OCI-LY7 (cell line): ENCODE data around the gene ACVR1C. TPM values are rescaled to one million over a fixed set of nuclear protein-coding genes. Genes with fewer than 3 reads are reported as not detected.

ENCODE experiments used
- BruUV-seq: library from RNA; stranded (reverse); fragments of 400-500 nt; replicated peaks from 2 replicates; lab custom pipeline; 2021; lab: Mats Ljungman, UMichigan
- CTCF ChIA-PET: fragments of 300-600 bp; sonication (Branson Sonifier 250); formaldehyde crosslinking; loops from one replicate; lab custom pipeline; 2022; ENCODE audit warnings: antibody characterized with exemption; ENCODE audit not compliant: unreplicated experiment; lab: Charles Lee
- POLR2A ChIA-PET: fragments of 300-600 bp; sonication (Branson Sonifier 250); formaldehyde crosslinking; loops from one replicate; lab custom pipeline; 2022; ENCODE audit warnings: antibody characterized with exemption; lab: Charles Lee
- DNase-seq: peaks from one replicate; pipeline ENCODE4 v3.0.0-alpha.2; 2015; ENCODE audit warnings: low spot score
- H2AFZ ChIP-seq: fragments of 200-600 bp; sonication (generic), shearing (Covaris generic); 2 replicates; pipeline ENCODE4 v1.6.1; 2014; ENCODE audit warnings: mild to moderate bottlenecking, antibody characterized with exemption, low read length, moderate library complexity
- H3K27ac ChIP-seq: fragments of 200-600 bp; sonication (generic); 2 replicates; pipeline ENCODE4 v1.5.1; 2014; ENCODE audit warnings: mixed run types, low read depth, mild to moderate bottlenecking, moderate library complexity, low read length, inconsistent platforms; ENCODE audit not compliant: poor library complexity, severe bottlenecking
- H3K36me3 ChIP-seq: fragments of 200-600 bp; sonication (generic); 2 replicates; pipeline ENCODE4 v1.6.1; 2014; ENCODE audit warnings: mild to moderate bottlenecking, antibody characterized with exemption, low read length, moderate library complexity, mixed read lengths; ENCODE audit not compliant: insufficient read depth
- H3K4me1 ChIP-seq: fragments of 200-600 bp; sonication (generic); 2 replicates; pipeline ENCODE4 v1.5.1; 2014; ENCODE audit warnings: mild to moderate bottlenecking, low read length; ENCODE audit not compliant: insufficient read depth, poor library complexity, severe bottlenecking
- H3K4me2 ChIP-seq: fragments of 200-600 bp; sonication (generic); 2 replicates; pipeline ENCODE4 v1.6.1; 2014; ENCODE audit warnings: mild to moderate bottlenecking, low read length
- H3K4me3 ChIP-seq: fragments of 200-600 bp; sonication (generic); 2 replicates; pipeline ENCODE4 v1.5.1; 2014; ENCODE audit warnings: mild to moderate bottlenecking, low read depth, low read length; ENCODE audit not compliant: poor library complexity, severe bottlenecking
- H3K79me2 ChIP-seq: fragments of 200-600 bp; sonication (generic); 2 replicates; pipeline ENCODE4 v1.6.1; 2016; ENCODE audit warnings: low read depth, mild to moderate bottlenecking, low read length, moderate library complexity, mixed read lengths; ENCODE audit not compliant: insufficient read depth
- H3K9me2 ChIP-seq: fragments of 200-600 bp; sonication (generic); 2 replicates; pipeline ENCODE4 v1.6.1; 2016; ENCODE audit warnings: mild to moderate bottlenecking, low read length, mixed read lengths; ENCODE audit not compliant: insufficient read depth
- H3K9me3 ChIP-seq: fragments of 200-600 bp; sonication (generic); 2 replicates; pipeline ENCODE4 v1.6.1; 2014; ENCODE audit warnings: mild to moderate bottlenecking, mixed run types, low read length, mixed read lengths
- H4K20me1 ChIP-seq: fragments of 200-600 bp; sonication (generic); 2 replicates; pipeline ENCODE4 v1.6.1; 2014; ENCODE audit warnings: mild to moderate bottlenecking, antibody characterized with exemption, low read length, moderate library complexity, mixed read lengths; ENCODE audit not compliant: insufficient read depth
- EZH2phosphoT487 ChIP-seq: fragments of 200-600 bp; sonication (generic); IDR thresholded peaks from 2 replicates; pipeline ENCODE4 v1.6.1; 2018; ENCODE audit warnings: low read depth, borderline replicate concordance, mild to moderate bottlenecking, mixed run types, antibody characterized with exemption, low read length, moderate library complexity, mixed read lengths
- intact Hi-C: fragments of 100-400 bp; cut with micrococcal nuclease; formaldehyde crosslinking; loops from one replicate; pipeline ENCODE4 v1.10.0; 2022; ENCODE audit not compliant: unreplicated experiment
- total RNA-seq, 2 experiments: library from RNA; depleted of rRNA in 1 of 2; stranded (reverse); fragments of >200 nt in 1 of 2; shearing (Covaris generic) in 1 of 2; gene quantifications; 2 replicates each; pipeline ENCODE4 v1.2.3, GENCODE V29; 2014 to 2022
- TF ChIP-seq, protein P1 (sequence below): fragments of 200-600 bp; sonication (generic); conservative IDR thresholded peaks from 2 replicates; pipeline ENCODE4 v1.5.1; 2014; ENCODE audit warnings: mild to moderate bottlenecking, antibody characterized with exemption, low read length, moderate library complexity, mixed read lengths

The ACVR1C gene
- total RNA-seq, 2 experiments from 2014 or later: 0.03 TPM; not detected in 1

- Histone ChIP-seq H3K36me3 (no peaks in the 10 kb centered on the region), H3K9me2 (no peaks in the 10 kb centered on the region), H3K4me3 (no peak overlapping the region), H4K20me1 (no peaks in the 10 kb centered on the region), H3K9me3 (no peaks in the 10 kb centered on the region), H3K79me2 (no peaks in the 10 kb centered on the region), H2AFZ (no peak overlapping the region), H3K27ac (no peak overlapping the region), H3K4me1 (peaks cover 4% of the 10 kb centered on the region), H3K4me2 (no peak overlapping the region)
- no TSS peak for BruUV-seq
- ChIA-PET CTCF (no interaction called here), POLR2A (interaction anchor here (0.6 kb wide), 1 partner anchor 280 kb away, joined by 3 read pairs; no protein-coding TSS in a partner anchor)
- TF ChIP-seq, protein P1, sequence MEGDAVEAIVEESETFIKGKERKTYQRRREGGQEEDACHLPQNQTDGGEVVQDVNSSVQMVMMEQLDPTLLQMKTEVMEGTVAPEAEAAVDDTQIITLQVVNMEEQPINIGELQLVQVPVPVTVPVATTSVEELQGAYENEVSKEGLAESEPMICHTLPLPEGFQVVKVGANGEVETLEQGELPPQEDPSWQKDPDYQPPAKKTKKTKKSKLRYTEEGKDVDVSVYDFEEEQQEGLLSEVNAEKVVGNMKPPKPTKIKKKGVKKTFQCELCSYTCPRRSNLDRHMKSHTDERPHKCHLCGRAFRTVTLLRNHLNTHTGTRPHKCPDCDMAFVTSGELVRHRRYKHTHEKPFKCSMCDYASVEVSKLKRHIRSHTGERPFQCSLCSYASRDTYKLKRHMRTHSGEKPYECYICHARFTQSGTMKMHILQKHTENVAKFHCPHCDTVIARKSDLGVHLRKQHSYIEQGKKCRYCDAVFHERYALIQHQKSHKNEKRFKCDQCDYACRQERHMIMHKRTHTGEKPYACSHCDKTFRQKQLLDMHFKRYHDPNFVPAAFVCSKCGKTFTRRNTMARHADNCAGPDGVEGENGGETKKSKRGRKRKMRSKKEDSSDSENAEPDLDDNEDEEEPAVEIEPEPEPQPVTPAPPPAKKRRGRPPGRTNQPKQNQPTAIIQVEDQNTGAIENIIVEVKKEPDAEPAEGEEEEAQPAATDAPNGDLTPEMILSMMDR: no peak
- no peak for TF ChIP-seq EZH2phosphoT487
- intact Hi-C loops: loop anchor here (5.0 to 10.0 kb wide), 4 partner anchors 102 to 385 kb away; partner anchors contain the start of genes ACVR1 and ERMN
- DNase-seq: no peak
These were observed 138.7 kb downstream of the ACVR1C start for GRCh38 chr2:157489983-157490382.

- Histone ChIP-seq H2AFZ (peak overlapping the region; percentile 34; the same call in 1 of the 2 replicates), H3K4me3 (no peak overlapping the region), H3K79me2 (no peaks in the 10 kb centered on the region), H3K4me1 (peaks cover 4% of the 10 kb centered on the region), H4K20me1 (no peaks in the 10 kb centered on the region), H3K9me2 (no peaks in the 10 kb centered on the region), H3K36me3 (no peaks in the 10 kb centered on the region), H3K27ac (no peak overlapping the region), H3K4me2 (no peak overlapping the region), H3K9me3 (no peaks in the 10 kb centered on the region)
- intact Hi-C loops: no loop called here
- ChIA-PET POLR2A (interaction anchor here (0.7 to 1.4 kb wide), 4 partner anchors 15 to 152 kb away, joined by 3 to 5 read pairs (median 4); no protein-coding TSS in a partner anchor), CTCF (interaction anchor here (1.1 kb wide), 1 partner anchor 12 kb away, joined by 3 read pairs; no protein-coding TSS in a partner anchor)
- BruUV-seq: no TSS peak
- DNase-seq: no peak
- TF ChIP-seq, protein P1: no peak
- no peak for TF ChIP-seq EZH2phosphoT487
These were observed 139.8 kb downstream of the ACVR1C start for GRCh38 chr2:157488877-157489276.

DNA sequence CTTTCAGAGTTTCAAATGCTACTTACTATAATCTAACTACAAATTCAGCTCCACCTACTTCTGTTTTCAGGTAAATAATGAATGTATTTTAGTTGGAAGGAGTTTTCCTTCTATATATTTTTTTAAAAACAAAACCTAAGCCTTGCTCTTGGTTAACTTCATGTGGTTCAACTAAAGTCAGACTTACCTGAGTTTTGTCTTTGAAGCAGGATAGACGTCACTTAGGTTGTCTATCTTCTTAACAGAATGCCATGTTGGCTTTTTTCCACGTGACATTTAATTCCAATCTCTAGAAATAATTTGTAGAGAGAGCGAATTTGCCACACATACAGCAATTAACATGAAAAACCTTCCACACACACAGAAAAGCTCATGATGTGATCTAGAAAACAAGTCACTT, 140.9 kb downstream of the ACVR1C start:
- Histone ChIP-seq H3K9me2 (no peaks in the 10 kb centered on the region), H3K36me3 (no peaks in the 10 kb centered on the region), H3K4me1 (peaks cover 4% of the 10 kb centered on the region), H3K4me3 (no peak overlapping the region), H2AFZ (peak overlapping the region; percentile 34; the same call in 1 of the 2 replicates), H4K20me1 (no peaks in the 10 kb centered on the region), H3K79me2 (no peaks in the 10 kb centered on the region), H3K9me3 (no peaks in the 10 kb centered on the region), H3K4me2 (no peak overlapping the region), H3K27ac (no peak overlapping the region)
- no TSS peak for BruUV-seq
- intact Hi-C loops: no loop called here
- TF ChIP-seq EZH2phosphoT487: no peak
- TF ChIP-seq, protein P1: no peak
- POLR2A ChIA-PET: interaction anchor here (0.6 to 1.4 kb wide), 3 partner anchors 14 to 48 kb away, joined by 3 to 5 read pairs (median 4); no protein-coding TSS in a partner anchor
- CTCF ChIA-PET: interaction anchor here (0.6 kb wide), 1 partner anchor 154 kb away, joined by 3 read pairs; no protein-coding TSS in a partner anchor
- DNase-seq: no peak
